ENCODE data around the gene SGPL1.
"Not testable (repeated sequence)": the region's sequence is repeated elsewhere in the genome, so short reads cannot be mapped to it uniquely, and the experiment has no call there.

The SGPL1 gene, protein sequence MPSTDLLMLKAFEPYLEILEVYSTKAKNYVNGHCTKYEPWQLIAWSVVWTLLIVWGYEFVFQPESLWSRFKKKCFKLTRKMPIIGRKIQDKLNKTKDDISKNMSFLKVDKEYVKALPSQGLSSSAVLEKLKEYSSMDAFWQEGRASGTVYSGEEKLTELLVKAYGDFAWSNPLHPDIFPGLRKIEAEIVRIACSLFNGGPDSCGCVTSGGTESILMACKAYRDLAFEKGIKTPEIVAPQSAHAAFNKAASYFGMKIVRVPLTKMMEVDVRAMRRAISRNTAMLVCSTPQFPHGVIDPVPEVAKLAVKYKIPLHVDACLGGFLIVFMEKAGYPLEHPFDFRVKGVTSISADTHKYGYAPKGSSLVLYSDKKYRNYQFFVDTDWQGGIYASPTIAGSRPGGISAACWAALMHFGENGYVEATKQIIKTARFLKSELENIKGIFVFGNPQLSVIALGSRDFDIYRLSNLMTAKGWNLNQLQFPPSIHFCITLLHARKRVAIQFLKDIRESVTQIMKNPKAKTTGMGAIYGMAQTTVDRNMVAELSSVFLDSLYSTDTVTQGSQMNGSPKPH

DNA sequence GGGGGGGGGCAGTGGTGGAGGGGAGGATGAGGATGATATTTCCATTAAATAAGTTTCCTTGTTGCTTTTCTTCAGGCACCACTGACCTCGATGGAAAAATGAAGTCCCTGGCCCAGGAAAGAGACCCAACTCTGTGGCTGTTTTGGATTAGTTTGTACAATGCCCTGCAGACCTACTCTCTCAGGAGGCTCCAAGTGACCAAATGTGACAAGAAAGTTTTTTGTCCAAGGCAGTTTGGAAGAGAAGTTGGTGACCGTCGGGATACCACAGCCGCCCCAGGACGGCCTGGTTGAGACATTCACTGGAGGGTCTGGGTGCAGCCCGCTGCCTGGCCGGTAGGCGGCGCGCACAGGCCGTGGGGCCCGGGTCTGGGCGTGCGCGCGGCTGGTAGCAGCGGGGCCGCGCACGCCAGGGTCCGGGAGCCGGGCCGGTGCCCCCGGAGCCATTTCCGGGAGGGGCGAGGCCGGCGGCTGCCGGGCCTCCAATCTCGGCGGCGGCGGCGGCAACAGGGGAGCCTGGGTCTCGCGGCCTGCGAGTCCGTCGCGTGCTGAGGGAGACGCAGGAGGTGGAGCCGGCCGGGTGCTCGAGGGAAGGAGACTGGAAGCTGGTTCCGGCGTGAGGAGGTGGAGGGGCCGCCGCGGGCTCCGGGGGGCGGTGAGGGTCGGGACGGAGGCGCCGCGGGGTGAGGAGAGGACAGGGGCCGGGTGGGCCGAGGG is at the start of gene SGPL1:
Gene SGPL1, plus strand, starts transcription at position 445 of the 716 bp plus-strand sequence. CDS start 906 bp downstream, outside the sequence.
- DNase-seq: peak; percentile 58

DNA sequence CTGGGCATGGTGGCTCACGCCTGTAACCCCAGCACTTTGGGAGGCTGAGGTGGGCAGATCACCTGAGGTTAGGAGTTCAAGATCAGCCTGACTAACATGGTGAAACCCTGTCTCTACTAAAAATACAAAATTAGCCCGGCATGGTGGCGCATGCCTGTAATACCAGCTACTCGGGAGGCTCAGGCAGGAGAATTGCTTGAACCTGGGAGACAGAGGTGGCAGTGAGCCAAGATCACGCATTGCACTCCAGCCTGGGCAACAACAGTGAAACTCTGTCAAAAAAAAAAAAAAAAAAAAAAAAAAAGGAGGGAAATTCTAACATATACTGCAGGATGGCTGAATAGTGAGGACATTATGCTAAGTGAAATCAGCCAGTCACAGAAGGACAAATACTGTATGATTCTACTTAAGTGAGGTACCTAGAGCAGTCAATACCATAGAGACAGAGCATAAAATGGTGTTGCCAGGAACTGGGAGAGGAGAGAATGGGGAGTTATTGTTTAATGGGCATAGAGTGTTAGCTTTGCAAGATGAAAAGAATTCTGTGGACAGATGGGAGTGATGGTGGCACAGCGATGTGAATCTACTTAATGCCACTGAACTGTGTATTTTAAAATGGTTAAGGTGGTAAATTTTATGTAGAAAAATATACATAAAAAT is 47.6 kb upstream of the SGPL1 start:
- not testable (repeated sequence) for DNase-seq

DNA sequence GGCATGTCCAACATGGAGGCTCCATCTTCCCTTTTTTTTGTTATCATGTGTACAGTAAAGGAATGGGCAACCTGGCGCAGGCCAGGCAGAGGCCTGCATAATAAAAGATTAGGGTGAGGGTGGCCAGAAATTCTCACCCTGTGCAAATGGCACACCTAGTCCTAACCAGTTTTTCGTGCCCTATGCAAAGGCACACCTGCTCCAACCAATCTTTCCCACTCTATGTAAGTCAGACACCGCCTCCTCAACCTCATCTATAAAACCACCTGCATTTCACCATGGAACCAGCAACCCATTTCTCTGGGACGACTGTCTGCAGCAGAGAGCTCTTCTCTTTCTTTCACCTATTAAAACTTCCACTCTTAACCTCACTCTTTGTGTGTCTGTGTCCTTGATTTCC is 46.6 kb upstream of the SGPL1 start:
- no peak for DNase-seq

DNA sequence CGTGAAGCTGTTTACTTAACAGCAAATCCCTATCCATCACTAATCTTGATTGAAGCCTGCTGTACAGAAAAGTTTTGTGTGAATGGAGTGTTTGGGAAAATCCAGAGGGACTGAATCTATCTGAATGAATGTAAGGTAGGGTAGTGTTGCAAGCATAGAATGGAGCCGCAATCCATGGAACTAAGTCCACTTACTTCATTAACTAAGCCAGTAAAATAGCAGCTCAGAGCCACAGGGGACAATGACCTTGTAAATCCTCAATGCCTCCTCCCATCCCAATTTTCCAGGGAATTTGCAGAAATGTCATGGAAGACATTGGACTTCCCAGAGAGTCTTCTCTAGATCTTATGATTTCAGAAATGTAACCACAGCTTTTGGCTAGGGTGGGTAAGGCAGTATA is 45.7 kb upstream of the SGPL1 start:
- no peak for DNase-seq

DNA sequence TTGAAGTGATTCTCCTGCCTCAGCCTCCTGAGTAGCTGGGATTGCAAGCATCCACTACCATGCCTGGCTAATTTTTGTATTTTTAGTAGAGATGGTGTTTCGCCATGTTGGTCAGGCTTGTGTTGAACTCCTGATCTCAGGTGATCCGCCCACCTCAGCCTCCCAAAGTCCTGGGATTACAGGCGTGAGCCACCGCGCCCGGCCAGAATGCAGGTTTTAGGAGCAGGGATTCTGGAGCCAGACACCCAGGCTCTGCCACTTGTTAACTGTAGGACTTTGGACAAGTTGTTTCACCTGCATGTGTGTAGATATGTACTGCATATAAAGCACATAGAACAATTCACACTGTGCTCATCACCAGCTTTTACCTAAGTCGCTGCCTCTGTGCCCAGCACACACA is 45.2 kb upstream of the SGPL1 start:
- DNase-seq: not testable (repeated sequence)

DNA sequence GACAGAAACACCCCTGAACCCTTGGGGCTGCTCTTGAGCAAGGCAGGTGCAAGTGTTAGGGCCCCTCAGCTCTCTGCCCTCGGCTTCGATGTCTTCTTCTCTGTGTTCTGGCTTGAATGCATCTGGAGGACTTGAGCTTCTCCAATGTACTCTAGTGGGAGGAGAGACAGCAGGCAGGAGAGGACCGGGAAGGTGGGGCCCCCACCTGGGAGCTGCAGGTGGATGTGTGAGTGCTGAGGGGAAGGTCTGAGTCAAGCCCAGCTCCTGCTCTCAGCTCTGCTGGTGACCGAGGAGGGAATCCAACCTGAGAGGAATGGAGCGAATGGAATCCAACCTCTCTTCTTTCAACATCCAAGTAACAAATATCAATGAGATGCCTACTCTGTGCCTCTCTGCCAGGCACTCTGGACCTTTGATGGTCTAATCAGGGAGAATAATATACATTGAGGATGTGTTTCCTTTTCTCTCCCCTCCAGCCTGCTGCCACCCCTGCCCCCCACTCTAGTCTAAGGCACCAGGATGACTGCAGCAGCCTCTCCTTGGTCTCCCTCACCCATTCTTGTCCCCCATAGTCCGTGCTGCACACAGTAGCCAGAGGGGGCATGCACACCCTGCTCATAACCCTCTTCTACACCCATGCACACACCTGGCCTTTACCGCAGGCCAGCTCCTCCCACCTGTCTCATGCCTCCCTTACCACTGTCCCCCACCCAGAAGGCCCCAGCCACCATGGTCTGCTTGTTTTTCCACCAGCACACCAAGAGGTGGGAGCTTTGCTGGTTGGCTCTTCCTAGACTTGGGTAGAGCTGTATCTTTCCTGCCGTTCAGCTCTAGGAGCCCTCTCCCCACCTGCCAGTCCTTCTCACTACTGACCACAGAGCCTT is 44.2 kb upstream of the SGPL1 start:
- no peak for DNase-seq

DNA sequence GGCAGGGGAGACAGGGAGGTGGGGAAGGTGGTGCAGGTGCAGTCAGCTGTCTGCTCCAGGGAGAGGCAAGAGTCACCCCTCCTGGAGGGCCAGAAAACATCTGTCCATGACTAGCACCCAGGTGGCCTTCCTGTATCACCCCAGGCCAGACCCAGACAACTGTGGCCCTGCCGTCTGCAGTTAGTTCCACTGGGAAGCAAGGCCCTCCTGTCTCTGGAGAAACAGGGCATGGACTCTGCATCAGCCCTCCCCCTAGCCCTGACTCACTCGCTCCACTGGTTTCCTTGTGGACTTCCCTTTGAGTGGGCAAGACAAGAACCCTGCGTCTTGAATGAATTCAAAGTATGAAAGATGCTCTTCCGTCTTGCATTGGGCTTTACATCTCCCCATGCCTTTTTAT is 43.1 kb upstream of the SGPL1 start:
- no peak for DNase-seq

DNA sequence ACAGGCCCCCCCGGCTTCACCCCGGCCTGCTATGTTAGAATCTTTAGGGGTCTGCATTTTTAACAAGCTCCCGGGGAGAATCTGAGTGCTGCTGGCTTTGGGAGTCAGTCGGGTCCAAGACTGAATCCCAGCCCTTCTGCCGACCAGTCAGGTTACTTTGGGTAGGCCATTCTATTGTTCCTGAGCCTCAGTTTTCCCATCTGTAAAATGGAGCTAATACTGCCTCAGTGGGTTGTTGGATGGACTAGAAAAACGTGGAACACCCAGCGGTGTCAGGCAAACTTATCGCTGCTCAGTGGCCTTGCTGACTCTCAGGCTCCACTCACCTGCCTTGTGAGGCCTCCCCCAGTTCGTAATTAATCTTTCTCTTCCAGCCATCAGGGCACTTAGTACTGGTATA is 42.3 kb upstream of the SGPL1 start:
- no peak for DNase-seq

DNA sequence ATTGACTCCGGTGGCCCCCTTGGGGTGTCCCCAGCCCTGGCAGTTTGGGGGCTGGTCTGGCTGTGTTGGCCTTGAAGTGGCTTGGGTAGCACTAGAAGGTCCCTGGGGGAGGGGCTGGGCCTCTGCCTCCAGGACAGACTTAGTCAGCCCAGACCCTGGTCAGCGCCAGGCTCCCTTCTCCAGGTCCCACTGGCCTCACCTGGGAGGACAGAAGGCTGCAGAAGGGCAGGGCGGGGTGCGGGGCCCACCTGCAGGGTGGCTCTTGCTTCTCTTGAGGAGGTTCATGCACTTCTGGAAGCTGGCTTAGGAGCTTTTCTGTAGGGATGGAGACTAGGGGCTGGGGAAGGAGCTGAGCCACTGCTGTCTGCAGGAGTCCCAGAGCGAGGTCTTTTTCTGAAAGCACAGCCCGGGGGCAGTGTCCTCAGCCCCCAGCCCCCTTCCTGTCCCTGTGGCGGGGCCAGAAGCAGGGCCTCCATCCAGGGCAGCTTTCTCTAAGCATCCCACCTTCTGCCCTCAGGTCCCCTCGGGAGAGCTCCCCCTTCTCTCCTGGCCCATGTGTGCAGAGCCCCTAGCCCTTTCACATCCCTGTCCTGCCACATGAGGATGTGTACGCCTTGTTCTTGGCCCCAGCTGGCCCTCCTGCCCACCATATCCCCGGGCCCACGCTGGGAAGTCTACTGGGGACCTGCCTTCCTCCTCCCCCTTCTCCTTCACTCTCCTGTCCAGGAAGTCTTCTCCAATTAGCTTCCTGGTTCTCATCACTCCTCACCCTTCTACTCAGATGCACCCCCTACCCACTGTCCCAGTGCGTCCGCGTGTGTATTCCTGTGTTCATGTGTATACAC is 41.6 kb upstream of the SGPL1 start:
- no peak for DNase-seq

DNA sequence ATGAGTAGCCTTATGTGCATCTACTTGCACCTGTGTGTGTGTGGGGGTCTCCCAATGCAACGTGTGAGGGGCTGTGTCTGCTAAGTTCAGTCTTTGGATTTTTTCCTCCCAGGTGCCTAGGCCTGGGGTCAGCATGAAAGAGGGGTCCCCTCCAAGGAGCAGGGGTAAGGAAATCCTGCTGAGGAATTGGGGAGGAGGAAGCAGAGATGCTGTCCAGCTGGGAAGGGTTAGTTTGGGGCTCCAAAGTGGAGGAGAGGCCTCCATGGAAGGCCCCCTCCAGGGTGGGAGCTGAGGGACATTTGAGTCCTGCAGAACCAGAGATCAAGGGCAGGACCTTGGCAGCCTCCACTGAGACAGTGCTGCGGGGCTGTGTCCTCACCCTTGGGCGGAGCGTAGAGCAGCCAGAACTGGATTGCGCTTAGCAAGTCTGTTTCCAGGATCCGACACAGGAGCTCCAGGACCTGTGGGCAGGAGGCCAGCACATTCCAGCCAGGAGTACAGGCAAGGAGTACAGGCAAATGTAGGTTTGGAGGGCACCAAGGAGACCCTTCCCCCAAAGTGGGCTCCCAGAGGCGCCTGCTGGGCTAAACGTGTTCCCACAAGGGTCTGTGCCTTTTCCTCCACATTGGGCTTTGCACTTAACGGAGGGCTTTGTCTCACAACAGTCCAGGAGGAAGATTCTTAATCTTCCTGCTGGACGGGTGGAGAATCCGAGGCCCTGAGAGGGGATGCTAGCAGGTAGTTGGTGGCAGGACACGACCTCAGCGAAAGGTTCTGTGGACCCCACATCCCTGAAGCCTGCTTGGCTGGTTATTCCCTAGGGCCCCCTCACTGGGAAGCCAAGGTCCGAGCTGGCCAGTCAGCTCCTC is 40.7 kb upstream of the SGPL1 start:
- no peak for DNase-seq

DNA sequence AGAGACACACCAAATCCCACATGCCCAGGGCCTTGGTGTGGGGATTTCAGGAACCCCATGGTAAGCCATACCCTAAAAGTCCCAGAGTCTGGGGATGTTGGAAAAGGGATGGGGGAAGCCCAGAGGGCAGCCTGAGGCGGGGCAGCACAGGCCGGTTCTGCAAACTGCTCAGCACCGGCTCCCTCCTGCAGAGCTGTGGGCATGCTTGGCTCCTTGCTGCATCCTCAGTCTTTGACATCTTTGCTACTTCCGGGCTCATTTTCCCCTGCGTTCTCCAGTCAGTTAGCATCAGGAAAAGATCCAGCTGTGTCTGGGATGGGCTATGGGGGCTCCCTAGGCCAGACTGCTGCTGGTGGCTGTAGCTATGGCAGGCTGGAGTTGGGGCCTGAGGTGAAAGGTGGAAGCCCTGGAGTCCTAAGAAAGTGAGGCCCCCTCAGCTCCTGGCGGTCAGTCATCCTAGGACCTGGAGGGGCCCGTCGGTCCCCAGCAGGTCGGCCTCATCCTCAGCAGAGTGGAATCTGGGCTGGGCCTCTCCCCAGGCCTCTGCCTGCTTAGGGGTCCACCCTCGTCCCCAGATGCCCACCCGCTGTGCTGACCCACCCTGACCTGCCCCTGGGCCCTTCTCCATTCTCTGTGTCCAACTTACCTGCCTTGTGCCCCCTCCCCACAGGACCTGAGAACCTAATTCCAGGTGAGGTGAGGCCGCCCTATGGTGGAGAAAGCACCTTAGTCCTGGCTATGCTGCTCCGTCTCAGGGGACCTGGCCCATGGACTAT is 39.9 kb upstream of the SGPL1 start:
- no peak for DNase-seq

DNA sequence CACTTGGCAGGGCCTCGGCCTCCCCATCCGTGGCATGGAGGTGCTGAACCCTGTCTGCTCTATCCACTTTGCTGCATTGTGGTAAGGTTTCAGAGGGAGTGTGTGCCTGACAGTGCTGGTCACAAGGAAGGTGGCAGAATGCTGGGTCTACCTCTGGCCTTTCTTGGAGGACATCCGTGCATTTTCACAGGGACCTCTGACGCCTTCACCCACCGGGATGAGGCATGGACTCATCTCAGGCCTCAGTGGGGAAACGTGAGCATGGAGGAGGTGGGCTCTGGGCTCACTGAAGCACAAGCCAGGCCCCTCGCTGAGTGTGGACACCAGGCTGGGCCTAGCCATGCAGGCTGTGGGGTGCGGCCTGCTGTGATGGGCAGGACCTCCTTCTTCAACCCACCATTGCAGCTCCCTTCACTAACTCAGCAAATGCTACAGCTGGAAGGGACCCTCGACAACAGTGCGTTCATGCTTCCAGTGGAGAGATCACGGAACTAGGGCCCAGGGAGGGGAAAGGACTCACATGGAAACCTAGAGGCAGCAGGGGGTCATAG is 39.2 kb upstream of the SGPL1 start:
- DNase-seq: no peak

DNA sequence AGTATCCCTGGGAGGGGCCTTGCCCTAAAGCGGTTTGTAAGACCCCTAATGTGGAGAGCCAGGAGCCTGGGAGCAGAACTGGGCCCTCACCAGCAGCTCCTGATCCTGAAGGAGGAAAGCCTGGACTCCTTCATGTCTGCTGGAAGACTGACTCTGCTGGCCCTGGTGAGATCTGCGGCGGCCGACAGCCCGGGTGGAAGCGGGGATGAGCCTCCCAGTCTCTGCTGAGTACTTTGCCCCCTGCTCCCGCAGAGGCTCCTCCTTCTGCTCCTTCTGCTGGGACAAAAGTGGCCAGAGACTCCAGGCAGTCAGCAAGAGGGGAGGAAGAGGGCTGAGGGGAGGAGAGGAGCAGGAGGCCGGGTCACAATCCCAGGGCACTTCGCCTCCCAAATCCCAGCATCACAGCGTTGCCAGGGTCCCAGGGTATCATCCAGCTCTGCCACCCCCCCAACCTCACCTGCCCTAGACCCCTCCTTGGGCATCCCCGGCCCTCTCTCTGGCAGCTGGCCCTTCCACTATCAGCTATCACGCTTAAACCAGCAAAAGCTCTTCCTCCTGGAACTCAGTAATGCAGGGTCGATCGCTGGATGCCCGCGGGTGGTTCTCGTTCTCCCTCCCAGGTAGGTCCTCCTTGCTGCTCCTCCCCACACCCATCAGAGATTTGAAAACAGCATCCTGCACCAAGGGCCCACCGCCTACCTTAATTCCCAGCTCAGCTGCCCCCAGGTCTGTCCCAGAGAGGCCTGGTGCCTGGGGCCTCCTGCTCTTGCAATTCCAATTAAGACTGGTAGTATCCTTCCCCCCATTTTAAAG is 38.5 kb upstream of the SGPL1 start:
- no peak for DNase-seq

DNA sequence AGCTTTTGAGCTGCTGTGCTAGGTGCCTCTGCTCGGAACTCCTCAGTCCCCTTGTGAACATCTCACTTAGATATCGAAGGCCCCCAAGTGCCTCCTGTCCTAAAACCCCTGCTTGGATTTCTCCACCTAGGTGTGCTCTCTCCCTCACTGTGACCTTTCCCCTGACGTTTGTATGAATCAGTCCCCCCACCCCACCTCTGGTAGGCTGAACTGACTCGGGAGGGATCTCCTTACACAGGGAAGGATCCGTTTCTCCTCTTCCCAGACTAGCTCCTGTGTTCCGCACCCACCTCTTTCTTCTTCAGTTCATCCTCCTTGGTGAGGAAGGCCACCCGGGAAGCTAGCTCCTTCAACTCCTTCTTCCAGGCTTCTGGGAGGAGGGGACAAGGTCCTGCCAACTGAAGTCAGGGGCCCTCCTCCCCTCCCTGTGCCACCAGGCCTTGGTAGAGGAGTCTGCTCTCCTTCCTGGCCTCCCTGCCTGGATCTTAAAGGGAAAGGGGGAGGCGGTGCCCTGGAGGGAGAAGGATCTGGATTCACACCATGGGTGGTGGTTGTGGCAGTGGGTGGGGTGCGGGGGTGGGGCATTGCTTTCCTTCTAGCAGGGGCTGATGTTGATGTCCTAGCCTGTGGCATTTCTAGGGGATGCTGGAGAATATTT is 37.4 kb upstream of the SGPL1 start:
- no peak for DNase-seq

DNA sequence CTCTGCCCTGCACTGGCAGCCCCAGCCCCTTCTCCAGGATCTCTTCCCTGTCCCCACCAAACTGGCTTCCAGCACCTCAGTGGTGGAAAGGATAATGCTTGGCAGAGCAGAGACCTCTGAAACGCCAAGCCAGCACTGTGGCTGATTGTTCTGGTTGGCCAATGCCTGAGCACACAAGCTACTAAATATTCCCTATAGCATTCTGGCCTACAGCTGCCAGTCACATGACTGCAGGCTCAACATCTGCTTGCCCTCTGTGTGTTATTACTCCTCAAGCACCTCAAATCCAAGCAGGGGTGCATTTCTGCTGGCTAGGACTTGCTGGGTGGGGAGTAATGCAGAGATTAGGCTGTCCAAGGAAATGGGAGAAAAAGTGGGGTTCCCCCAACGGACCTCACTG is 36.7 kb upstream of the SGPL1 start:
- DNase-seq: no peak

DNA sequence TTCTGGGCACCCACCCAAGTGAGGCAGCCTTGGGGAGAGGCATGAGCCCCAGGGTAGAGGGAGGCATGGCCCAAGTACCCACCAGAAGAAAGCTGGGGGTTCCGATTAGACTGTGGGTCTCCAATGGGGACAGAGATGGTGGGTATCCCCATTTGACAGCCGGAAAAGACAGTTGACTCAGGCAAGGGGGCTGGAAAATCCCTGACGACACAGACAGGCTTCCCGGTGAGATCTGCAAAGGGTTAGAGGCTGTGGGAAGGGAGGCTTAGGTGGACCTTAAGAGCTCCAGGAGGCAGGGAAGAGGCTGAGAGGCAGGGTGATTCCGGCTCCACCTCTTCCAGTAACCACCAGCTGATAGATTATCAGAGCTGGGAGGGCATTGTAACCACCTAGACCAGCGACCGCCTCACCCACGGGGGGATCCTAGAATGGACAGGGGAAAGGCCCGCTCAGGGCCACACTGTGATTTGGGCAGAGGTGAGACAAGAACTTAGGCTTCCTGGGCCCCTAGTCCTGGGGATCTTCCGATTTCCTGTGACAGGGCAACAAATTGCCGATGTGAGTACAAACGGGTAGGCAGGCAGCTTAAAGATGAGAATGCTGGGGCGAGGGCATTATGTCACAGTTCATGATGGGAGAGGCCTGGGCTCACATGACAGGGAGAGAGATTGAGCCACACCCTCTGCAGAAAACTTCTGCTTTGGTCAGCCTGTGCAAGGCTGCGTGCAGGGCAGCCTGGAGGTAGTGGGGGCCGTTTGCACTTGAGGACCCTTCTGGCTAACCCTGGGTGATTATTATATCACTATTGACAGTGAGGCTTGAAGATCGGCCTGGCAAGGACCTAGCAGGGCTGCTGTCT is 36.0 kb upstream of the SGPL1 start:
- DNase-seq: no peak

DNA sequence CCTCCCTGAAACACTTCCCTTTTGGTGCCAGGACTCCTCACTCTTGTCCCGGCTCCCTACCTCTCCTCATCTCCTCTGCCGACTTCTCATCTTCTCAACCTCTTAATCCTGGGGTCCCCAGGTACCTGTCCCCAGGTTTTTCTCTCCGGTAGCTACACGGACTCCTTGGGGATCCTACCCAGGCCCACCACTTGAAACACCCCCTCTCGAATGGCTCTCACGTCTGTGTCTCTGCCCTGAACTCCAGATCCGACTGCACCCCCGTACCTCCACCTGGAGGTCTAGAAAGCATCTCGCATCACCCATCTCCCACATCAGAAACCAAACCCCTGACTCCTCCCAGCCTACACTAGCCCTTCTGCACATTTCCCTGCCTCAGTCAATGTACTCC is 35.4 kb upstream of the SGPL1 start:
- DNase-seq: no peak
